Parathyroid adenoma (tissue), 2 donors: Measurements from ENCODE around the gene VCL.
"Not testable (repeated sequence)": the region's sequence is repeated elsewhere in the genome, so short reads cannot be mapped to it uniquely, and the experiment has no call there.

Experiments
- H2AFZ ChIP-seq: fragments of 300-600 bp; sonication (generic); one replicate; pipeline ENCODE4 v1.7.0; 2017; ENCODE audit warnings: antibody characterized with exemption, mild to moderate bottlenecking
- H3K27ac ChIP-seq: fragments of 300-600 bp; sonication (generic); one replicate; pipeline ENCODE4 v1.7.0; 2017
- H3K27me3 ChIP-seq: fragments of 300-600 bp; sonication (generic); one replicate; pipeline ENCODE4 v1.7.0; 2017; ENCODE audit warnings: low read length; ENCODE audit not compliant: control insufficient read depth, insufficient read depth
- H3K36me3 ChIP-seq: fragments of 300-600 bp; sonication (generic); one replicate; pipeline ENCODE4 v1.7.0; 2017; ENCODE audit warnings: low read length; ENCODE audit not compliant: control insufficient read depth, insufficient read depth
- H3K4me1 ChIP-seq: fragments of 300-600 bp; sonication (generic); one replicate; pipeline ENCODE4 v1.7.0; 2017; ENCODE audit warnings: control low read depth
- H3K4me2 ChIP-seq: fragments of 300-600 bp; sonication (generic); one replicate; pipeline ENCODE4 v1.7.0; 2017; ENCODE audit warnings: low read length
- H3K4me3 ChIP-seq: fragments of 300-600 bp; sonication (generic); one replicate; pipeline ENCODE4 v1.7.0; 2017; ENCODE audit warnings: low read depth, low read length
- H3K79me2 ChIP-seq: fragments of 300-600 bp; sonication (generic); one replicate; pipeline ENCODE4 v1.7.0; 2017; ENCODE audit warnings: control low read depth
- H3K9ac ChIP-seq: fragments of 300-600 bp; sonication (generic); one replicate; pipeline ENCODE4 v1.7.0; 2017; ENCODE audit warnings: mild to moderate bottlenecking
- H3K9me3 ChIP-seq: fragments of 300-600 bp; sonication (generic); one replicate; pipeline ENCODE4 v1.7.0; 2017; ENCODE audit warnings: low read length; ENCODE audit not compliant: control insufficient read depth
- CTCF ChIP-seq: fragments of 300-600 bp; sonication (generic); IDR thresholded peaks from one replicate; pipeline ENCODE4 v1.7.0; 2017; ENCODE audit warnings: antibody characterized with exemption, mild to moderate bottlenecking
- donor health status: primary hyperparathyroidism.

The VCL gene

GRCh38 chr10:74056050-74056818 is 58.3 kb downstream of the VCL start:
- peaks cover 14% of the 10 kb centered on the region for H3K79me2 ChIP-seq
- no peak overlapping the region for H3K4me3 ChIP-seq
- TF ChIP-seq CTCF = no peak
- H2AFZ ChIP-seq = no peak overlapping the region
- H3K36me3 ChIP-seq = no peaks in the 10 kb centered on the region
- no peak overlapping the region for H3K9ac ChIP-seq
- no peaks in the 10 kb centered on the region for H3K27me3 ChIP-seq
- no peak overlapping the region for H3K4me2 ChIP-seq
- no peak overlapping the region for H3K27ac ChIP-seq
- H3K9me3 ChIP-seq = no peaks in the 10 kb centered on the region
- peaks cover 15% of the 10 kb centered on the region for H3K4me1 ChIP-seq

- Histone ChIP-seq H3K36me3 (no peaks in the 10 kb centered on the region), H3K4me3 (no peak overlapping the region), H3K27ac (no peak overlapping the region), H3K79me2 (peaks cover 16% of the 10 kb centered on the region), H3K27me3 (no peaks in the 10 kb centered on the region), H3K4me2 (peak overlapping the region; percentile 10), H3K9ac (no peak overlapping the region), H3K9me3 (no peaks in the 10 kb centered on the region), H3K4me1 (peaks cover 15% of the 10 kb centered on the region), H2AFZ (no peak overlapping the region)
- no peak for TF ChIP-seq CTCF
These were observed 60.2 kb downstream of the VCL start for GRCh38 chr10:74058071-74058470.

- peak; percentile 30 for TF ChIP-seq CTCF
- Histone ChIP-seq H3K9me3 (no peaks in the 10 kb centered on the region), H3K79me2 (peaks cover 16% of the 10 kb centered on the region), H3K4me2 (no peak overlapping the region), H3K36me3 (no peaks in the 10 kb centered on the region), H2AFZ (no peak overlapping the region), H3K27me3 (no peaks in the 10 kb centered on the region), H3K27ac (no peak overlapping the region), H3K4me1 (peaks cover 15% of the 10 kb centered on the region), H3K9ac (no peak overlapping the region), H3K4me3 (no peak overlapping the region)
These were observed 60.7 kb downstream of the VCL start for GRCh38 chr10:74058658-74059057.

- TF ChIP-seq CTCF = no peak
These were observed 63.2 kb downstream of the VCL start for GRCh38 chr10:74061104-74061503.

DNA sequence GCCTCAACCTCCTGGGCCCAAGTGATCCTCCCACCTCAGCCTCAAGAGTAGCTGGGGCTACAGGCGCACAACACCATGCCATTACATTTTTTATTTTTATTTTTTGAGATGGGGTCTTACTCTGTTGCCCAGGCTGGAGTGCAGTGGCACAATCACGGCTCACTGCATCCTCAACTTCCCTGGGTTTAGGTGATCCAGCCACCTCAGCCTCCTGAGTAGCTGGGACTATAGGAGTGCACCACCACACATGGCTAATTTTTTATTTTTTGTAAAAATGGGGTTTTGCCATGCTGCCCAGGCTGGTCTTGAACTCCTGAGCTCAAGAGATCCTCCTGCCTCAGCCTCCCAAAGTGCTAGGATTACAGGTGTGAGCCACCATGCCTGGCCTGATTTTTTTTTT is 64.1 kb downstream of the VCL start:
- H3K27me3 ChIP-seq, H3K4me2 ChIP-seq, H3K9ac ChIP-seq, H3K9me3 ChIP-seq, H3K27ac ChIP-seq, H3K36me3 ChIP-seq, H3K4me3 ChIP-seq, H2AFZ ChIP-seq: not testable (repeated sequence)
- peaks cover 15% of the 10 kb centered on the region for H3K79me2 ChIP-seq
- peaks cover 12% of the 10 kb centered on the region for H3K4me1 ChIP-seq

More at GRCh38 chr10:74061104-74061503, 63.2 kb downstream of the VCL start:
- Histone ChIP-seq H3K27ac (no peak overlapping the region), H3K9ac (no peak overlapping the region), H2AFZ (no peak overlapping the region), H3K4me3 (no peak overlapping the region), H3K4me1 (peaks cover 15% of the 10 kb centered on the region), H3K36me3 (no peaks in the 10 kb centered on the region), H3K4me2 (no peak overlapping the region), H3K9me3 (no peaks in the 10 kb centered on the region), H3K27me3 (no peaks in the 10 kb centered on the region), H3K79me2 (peaks cover 12% of the 10 kb centered on the region)
